Erythroblast (primary cell): ENCODE results near the gene RAB11A.
A peak's percentile ranks its signal among the peaks of the same experiment; 100 is the strongest.

Experiments used
- DNase-seq, 2 experiments: peaks; one replicate each; lab custom pipeline; 2025; lab: John Stamatoyannopoulos, UW
- GATA1 ChIP-seq: IDR thresholded peaks from 2 replicates; pipeline ENCODE4 v1.6.1; 2011; ENCODE audit warnings: low read depth, mild to moderate bottlenecking, control low read depth, low read length, moderate library complexity
- POLR2A ChIP-seq: IDR thresholded peaks from 2 replicates; pipeline ENCODE4 v1.6.1; 2011; ENCODE audit warnings: mild to moderate bottlenecking, low read length

The RAB11A gene

DNA sequence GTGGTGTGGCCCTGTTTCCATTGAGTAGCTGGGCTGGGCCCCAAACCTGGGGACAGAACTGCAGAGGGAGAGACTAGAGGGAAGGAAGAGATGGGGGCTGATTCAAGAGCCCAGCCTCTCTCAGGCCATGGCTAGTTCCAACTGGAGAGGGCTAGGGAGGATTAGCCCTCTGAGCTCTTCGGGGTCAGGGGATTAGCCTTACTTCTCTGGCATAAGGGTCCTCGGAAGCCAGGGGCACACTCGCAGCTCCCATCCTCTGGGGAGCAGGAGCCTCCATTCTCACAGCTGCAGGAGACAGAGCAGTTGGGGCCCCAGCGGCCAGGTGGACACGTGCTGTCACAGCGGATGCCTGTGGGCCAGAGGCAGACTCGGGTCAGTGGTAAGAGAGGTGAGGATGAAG is 53.3 kb downstream of the RAB11A start:
- DNase-seq, result no peak
- no peak for TF ChIP-seq GATA1
- no peak for TF ChIP-seq POLR2A

DNA sequence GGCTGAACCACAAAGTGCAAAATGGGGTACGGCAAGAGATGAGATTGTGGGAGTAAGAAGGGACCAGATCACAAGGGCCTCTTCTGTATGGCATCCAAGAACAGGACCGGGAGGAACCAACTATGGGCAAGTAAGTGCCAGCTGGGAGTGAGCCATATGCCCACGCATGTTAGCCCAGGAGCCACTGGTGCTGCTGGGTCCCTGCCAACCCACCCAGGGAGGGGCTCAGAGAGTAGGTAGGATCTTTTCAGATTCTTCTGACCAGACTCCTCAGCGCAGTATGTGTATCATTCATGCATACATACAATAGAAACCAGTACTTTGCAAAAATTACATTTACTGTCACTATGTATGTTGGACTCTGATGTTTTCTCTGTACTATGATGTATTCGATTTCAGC is 54.0 kb downstream of the RAB11A start:
- TF ChIP-seq GATA1, result no peak
- no peak for TF ChIP-seq POLR2A
- DNase-seq, result no peak

DNA sequence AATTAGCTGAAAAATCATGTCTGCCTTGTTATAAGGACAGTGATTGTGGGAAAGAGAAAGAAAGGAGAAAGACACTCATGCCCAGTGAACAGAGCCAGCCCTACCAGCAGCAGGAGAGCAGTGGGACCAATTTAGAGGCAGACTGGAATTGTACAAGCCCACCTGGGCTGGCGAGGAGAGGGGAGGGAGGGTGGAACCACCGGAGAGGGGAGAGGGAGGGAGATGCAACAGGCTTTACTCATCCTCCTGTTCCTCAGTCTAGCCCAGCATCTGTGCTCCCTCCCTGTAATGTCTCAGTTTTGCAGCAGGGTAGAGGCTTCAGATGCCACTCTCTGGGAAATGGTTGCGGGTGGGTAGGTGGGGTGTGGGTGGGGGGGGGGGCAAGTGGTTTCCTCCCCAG is 54.7 kb downstream of the RAB11A start:
- TF ChIP-seq POLR2A (no peak), GATA1 (no peak)
- DNase-seq, result no peak

DNA sequence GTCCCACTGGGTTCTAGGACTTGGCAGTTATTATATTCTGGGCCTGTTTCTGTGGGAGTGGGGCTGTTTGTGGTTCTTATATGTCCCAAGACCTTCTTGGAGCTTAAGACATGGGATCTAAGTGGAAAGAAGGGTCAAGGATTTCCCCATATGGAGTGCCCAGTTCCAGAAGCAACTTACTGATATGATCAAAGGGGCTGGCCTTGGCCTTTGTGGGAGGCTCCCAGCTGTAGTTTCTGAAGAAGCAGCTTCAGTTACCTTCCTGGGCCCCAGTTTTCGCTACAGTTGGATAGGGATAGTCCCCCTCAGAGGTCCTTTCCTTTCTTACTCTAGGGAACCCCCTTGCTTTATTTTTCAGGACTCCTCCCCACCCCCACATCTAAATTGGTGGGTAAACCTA is 56.0 kb downstream of the RAB11A start:
- DNase-seq, result no peak
- TF ChIP-seq POLR2A, result no peak
- no peak for TF ChIP-seq GATA1

DNA sequence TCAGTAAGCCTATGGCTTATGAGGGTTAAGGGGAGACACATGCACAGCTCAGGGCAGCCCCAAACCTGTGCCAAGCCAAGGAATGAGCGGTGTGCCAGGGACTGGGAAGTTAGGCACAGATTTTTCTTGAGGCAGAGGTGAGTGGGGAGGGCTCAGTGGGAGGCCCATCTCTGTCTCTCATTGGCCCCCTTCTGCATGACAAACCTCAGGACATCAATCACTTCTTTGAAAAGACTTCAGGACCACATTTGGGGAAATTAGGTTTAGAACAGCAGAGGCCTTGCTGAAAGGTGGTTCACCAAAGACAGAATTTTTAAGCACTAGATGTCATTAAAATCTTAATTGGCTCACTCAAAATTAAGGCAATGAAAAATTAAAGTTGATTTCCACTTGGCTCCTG is 57.2 kb downstream of the RAB11A start:
- no peak for DNase-seq

DNA sequence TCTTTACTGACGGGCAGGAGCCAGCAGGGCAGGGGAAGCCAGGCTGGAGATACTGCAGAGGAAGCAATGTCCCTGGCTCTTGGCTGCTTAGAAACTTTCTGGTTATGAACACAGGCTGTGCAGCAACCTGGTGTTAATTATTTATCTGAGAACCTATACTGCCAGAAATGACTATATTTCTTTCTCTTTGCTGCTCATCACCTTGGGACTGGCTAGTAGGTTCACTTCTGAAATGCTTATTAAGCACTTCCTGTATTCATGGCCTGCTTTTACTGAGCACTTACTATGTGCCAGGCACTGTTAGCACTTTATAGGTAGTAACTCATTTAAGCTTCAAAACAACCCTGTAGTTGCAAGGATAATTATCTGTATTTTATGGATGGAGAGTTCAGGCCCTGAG is 57.6 kb downstream of the RAB11A start:
- DNase-seq, result no peak
- TF ChIP-seq POLR2A (no peak), GATA1 (no peak)

More for the DNA sequence above, 57.2 kb downstream of the RAB11A start:
- TF ChIP-seq GATA1, result no peak
- no peak for TF ChIP-seq POLR2A

DNA sequence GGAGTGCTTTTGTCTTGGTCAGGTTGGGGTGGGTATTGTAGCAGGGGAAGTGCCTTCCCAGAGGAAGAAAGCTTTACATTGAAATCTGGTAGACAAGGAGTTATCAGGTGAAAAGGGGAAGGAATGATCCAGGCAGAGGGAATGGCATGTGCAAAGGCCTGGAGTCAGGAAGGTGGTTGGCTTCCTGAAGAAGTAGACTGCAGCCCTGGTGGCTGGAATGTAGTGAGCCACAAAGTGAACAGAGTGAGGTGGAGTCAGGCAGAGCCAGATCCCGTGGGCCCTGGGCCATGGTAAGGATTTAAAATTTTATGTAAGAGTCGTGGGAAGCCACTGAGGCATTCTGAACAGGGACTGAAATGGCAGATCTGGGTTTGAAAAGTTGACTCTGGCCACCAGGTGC is 58.3 kb downstream of the RAB11A start:
- TF ChIP-seq GATA1 (no peak), POLR2A (no peak)
- DNase-seq, result no peak

DNA sequence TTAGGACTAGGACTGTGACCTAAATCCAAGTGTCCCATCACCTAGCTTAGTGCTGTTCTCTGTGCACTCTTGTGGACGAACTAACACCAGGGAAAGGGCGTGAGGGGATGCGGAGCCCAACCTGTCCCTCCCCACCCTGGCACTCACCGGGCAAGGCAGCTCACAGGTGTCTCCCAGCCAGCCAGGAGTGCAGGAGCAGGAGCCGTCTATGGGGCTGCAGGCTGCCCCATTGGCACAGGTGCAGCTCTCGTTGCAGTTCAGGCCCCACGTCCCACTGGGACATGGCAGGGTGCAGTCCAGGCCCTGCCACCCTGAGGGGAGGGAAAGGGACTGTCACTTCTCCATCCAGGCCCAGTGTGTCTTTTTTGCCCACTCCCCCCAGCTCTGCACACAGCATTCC is 60.3 kb downstream of the RAB11A start:
- DNase-seq, result no peak
- TF ChIP-seq GATA1, result no peak
- no peak for TF ChIP-seq POLR2A

DNA sequence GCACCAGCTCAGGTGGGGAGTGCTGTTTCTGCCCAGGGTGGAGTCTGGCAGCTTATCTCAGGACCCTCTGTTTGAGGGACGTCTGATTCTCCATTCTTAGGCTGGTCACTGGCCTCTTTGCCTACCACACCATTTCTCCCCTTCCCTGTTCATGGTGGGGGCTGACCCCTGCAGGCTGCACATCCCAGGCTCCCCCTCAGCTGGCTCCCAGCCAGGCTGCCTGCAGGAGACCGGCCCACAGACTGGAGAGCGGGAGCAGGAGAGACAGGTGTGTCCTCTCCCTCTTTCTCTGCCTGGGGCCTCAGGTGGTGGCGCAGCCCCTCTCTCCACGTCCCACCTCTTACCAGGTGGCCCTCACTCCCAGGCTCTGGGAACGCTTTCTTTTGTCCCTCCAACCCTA is 60.8 kb downstream of the RAB11A start:
- no peak for DNase-seq
- TF ChIP-seq GATA1 (no peak), POLR2A (no peak)

DNA sequence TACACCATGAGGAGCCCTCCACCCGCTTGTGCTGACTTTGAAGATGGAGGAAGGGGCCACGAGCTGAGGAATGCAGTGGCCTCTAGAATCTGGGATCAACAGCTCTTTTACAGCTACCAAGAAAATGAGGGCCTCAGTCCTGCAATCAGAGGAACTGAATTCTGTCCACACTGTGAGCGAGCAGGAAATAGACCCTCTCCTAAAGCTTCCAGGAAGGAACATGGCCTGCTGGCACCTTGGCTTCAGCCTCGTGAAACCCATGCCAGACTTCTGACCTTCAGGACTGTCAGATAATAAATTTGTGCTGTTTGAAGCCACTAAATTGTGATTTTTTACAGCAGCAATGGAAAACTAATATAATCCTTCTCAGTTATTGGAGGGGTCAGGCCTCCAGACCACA is 61.9 kb downstream of the RAB11A start:
- DNase-seq, result no peak
- TF ChIP-seq GATA1 (no peak), POLR2A (no peak)

DNA sequence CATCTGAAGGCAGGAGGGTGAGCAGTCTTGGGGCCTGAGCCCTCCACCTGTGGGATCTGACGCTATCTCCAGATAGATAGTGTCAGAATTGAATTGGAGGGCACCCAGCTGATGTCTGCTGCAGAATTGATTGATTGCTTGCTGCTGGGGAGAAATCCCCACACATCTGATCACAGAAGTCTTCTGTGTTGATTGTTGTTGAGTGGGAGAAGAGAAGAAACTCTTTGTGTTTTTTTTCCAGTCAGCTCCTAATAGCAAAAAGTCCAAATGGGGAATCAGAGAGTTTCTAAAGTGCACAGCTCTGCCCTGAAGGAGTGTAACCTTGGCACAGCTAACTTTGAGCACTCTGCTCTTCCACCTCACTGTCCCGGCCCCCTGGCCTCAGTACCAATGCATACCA is 66.1 kb downstream of the RAB11A start:
- no peak for TF ChIP-seq GATA1
- TF ChIP-seq POLR2A, result no peak
- DNase-seq, result no peak

DNA sequence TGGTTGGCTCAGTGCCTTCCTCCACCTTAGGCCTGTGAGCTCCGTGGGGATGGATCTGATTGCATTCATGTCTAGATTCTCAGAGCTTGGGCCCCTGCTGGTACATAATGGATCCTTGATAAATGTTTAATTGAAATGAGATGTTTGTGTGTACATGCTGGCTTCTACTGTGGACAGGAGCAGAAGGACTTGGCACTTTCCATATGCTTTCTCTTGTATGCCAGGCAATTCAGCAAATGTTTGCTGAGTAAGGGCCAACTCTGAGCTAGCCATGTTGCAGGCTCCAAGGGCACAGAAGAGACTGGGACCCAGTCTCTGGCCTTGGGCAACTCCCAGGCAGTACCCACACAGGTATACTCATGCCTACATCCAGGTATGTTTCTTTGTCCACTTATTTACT is 67.0 kb downstream of the RAB11A start:
- DNase-seq, result no peak

DNA sequence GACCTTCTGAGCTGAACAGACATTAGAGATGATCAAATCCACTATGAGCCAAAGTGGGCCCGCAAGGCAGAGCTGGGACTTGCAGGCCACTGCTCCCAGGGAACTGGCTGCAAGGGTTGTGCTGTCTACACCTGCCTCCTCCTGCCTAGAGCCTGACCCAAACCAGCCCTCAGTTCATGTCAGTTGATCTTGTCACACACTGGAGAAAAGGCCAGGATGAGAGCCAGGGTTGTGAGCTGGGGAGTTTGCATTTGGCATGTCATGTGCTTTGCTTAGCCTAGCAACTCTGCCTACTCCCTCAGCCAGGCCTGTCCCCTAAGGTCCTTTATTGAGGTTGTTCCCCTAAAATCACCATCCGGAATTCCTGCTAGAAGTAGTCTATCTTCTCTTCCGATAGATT is 67.8 kb downstream of the RAB11A start:
- DNase-seq, result no peak
- TF ChIP-seq POLR2A (no peak), GATA1 (no peak)

More for the DNA sequence above, 67.0 kb downstream of the RAB11A start:
- no peak for TF ChIP-seq GATA1
- no peak for TF ChIP-seq POLR2A

DNA sequence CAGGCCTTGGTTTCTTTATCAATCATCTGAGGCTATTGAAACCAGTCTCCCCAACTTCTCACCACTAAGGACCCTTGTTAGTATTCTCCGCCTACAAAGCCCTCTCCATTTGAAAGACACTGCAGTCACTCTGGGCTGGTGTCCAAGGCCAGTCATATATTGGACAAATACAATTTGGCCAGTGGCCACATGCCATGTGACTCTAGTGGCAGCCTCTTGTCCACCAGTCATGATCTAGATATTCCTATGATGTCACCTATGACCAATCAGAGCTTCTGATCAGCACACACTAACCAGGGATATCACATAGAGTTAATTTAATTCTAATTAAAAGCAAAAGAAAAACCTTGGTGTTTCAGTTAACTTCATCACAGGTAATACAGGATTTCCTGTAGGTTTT is 68.2 kb downstream of the RAB11A start:
- peak; percentile 12 to 20 for DNase-seq
- no peak for TF ChIP-seq POLR2A
- no peak for TF ChIP-seq GATA1

DNA sequence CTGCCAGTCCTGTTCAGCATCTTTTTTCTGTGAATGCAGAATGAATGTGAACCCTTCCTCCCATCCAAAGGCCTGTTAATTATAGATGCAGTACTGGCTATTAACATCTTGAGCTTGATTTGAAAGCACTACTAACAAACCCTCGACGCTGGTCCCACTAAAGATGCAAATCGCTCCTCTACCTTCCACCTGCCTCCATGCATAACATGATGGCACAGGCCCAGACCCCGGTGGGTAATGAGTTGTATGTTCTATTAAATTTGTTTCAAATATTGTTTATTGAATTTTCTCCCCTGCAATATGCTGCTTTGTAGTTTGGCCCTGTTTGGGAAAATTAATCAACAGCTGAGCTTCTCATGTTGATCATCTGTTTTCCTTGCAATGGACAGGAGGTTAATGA is 69.3 kb downstream of the RAB11A start:
- TF ChIP-seq GATA1 (no peak), POLR2A (no peak)

More for the DNA sequence above, 69.3 kb downstream of the RAB11A start:
- no peak for DNase-seq
